Cardiac fibroblast (primary cell): ENCODE data around the gene UHRF1.
"Not testable (repeated sequence)": the region's sequence is repeated elsewhere in the genome, so short reads cannot be mapped to it uniquely, and the experiment has no call there.

Experiments used
- DNase-seq, 2 donors: peaks; one replicate each; pipeline versions ENCODE4 v3.0.0 to v3.0.0-alpha.2; 2010; ENCODE audit warnings: low read depth in 2 of 2
- H3K4me3 ChIP-seq, 2 donors: replicated peaks in 1 of 2; 1 replicate in 1 of 2; 2 replicates in 1 of 2; pipeline ENCODE4 v1.5.1; 2011; ENCODE audit warnings: low read depth in 2 of 2, low read length in 2 of 2, mild to moderate bottlenecking in 2 of 2, moderate library complexity in 1 of 2
- CTCF ChIP-seq: IDR thresholded peaks from one replicate; pipeline ENCODE4 v1.5.1; 2011; ENCODE audit warnings: low read depth, mild to moderate bottlenecking, low read length, inconsistent platforms

UHRF1 gene

GRCh38 chr19:4889034-4889815, 20.1 kb upstream of the UHRF1 start:
- no peak for TF ChIP-seq CTCF
- no peak overlapping the region for H3K4me3 ChIP-seq
- peak; percentile 31 to 76 for DNase-seq

GRCh38 chr19:4891066-4891465, 18.2 kb upstream of the UHRF1 start:
- no peak for TF ChIP-seq CTCF
- no peak for DNase-seq
- H3K4me3 ChIP-seq: no peak overlapping the region

GRCh38 chr19:4892962-4893361, 16.3 kb upstream of the UHRF1 start:
- H3K4me3 ChIP-seq, DNase-seq: not testable (repeated sequence)

- peak; percentile 27 to 71 for DNase-seq
- no peak overlapping the region for H3K4me3 ChIP-seq
- TF ChIP-seq CTCF: no peak
These were observed 12.9 kb upstream of the UHRF1 start for GRCh38 chr19:4896372-4896771.

- no peak overlapping the region for H3K4me3 ChIP-seq
- DNase-seq: no peak
These were observed 12.2 kb upstream of the UHRF1 start for GRCh38 chr19:4897146-4897545.

GRCh38 chr19:4900879-4901278, 8.4 kb upstream of the UHRF1 start:
- not testable (repeated sequence) for DNase-seq, H3K4me3 ChIP-seq

More at GRCh38 chr19:4897146-4897545, 12.2 kb upstream of the UHRF1 start:
- TF ChIP-seq CTCF: no peak

GRCh38 chr19:4902796-4903195, 6.5 kb upstream of the UHRF1 start, which contains the start of gene ARRDC5:
Gene ARRDC5 (minus strand): TSS chr19:4902896. CDS start chr19:4902825, 71 bp downstream.
- no peak for TF ChIP-seq CTCF
- DNase-seq: no peak
- H3K4me3 ChIP-seq: no peak within 1 kb of the TSS

- no peak overlapping the region for H3K4me3 ChIP-seq
- no peak for TF ChIP-seq CTCF
- DNase-seq: no peak
These were observed 4.8 kb upstream of the UHRF1 start for GRCh38 chr19:4904481-4904880.
